ENCODE data around the gene TBC1D1.
A peak's percentile ranks its signal among the peaks of the same experiment; 100 is the strongest.
"Not testable (repeated sequence)": the region's sequence is repeated elsewhere in the genome, so short reads cannot be mapped to it uniquely, and the experiment has no call there.

TBC1D1 gene

DNA sequence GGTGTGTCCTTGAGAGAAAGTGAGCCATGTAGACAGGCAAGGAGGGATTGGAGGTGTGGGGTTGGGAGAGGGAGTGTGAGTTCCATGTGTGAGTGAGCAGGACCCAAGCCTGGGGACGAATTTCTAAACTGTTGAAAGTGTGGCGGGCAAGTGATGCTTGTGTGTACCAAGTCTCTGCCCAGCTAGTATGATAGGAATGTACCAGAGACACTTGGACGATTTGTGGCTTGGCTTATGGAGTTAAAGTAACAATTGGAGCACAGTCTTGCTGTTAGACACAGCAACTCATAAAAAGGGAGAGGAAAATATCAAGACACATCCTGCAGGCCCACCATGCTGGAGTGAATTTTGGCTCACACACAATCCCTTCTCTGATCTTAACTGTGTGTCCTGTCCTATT lies 77.9 kb downstream of the TBC1D1 start:
- Histone ChIP-seq H3K27me3 (ENCODE audit: control insufficient read depth, insufficient read depth, low read length) (no peaks in the 10 kb centered on the region), H3K4me3 (ENCODE audit: low read depth, low read length) (no peak overlapping the region), H3K9ac (ENCODE audit: low read length) (no peak overlapping the region), H3K4me1 (ENCODE audit: control insufficient read depth, insufficient read depth, low read length) (0 out of 2 replicates have a peak, but pooled peaks cover 4% of the 10 kb centered on the region), H3K9me3 (ENCODE audit: control insufficient read depth, insufficient read depth, low read depth, low read length) (peaks cover 5% of the 10 kb centered on the region; the same call in 1 of the 2 replicates), H3K27ac (ENCODE audit: low read depth, low read length) (no peak overlapping the region), H3K36me3 (ENCODE audit: control insufficient read depth, insufficient read depth, low read length) (no peaks in the 10 kb centered on the region)

DNA sequence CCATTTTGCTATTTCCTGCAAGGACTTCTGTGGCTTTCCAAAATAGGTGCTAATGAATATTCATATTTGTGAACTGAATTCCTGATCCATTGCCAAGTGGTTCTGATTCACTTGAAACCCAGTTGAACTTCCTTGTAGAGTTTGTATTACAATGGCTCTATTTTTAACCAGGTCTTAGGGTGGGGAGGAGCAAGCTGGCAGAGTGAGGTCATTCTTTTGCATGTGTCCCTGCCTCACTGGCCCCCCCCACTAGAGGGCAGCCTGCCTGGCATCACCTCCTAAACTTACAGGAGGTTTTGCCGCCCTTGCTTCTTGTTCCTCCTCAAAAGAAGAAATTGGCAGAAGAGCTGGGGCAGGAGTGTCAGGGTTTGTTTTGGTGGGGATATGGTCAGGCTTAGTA lies 79.8 kb downstream of the TBC1D1 start:
- Histone ChIP-seq H3K27ac (ENCODE audit: low read depth, low read length) (peak overlapping the region; percentile 23; the same call in 1 of the 2 replicates), H3K4me3 (ENCODE audit: low read depth, low read length) (no peak overlapping the region), H3K9ac (ENCODE audit: low read length) (no peak overlapping the region), H3K27me3 (ENCODE audit: control insufficient read depth, insufficient read depth, low read length) (no peaks in the 10 kb centered on the region), H3K9me3 (ENCODE audit: control insufficient read depth, insufficient read depth, low read depth, low read length) (peaks cover 5% of the 10 kb centered on the region; the same call in 1 of the 2 replicates), H3K4me1 (ENCODE audit: control insufficient read depth, insufficient read depth, low read length) (0 out of 2 replicates have a peak, but pooled peaks cover 4% of the 10 kb centered on the region), H3K36me3 (ENCODE audit: control insufficient read depth, insufficient read depth, low read length) (no peaks in the 10 kb centered on the region)

DNA sequence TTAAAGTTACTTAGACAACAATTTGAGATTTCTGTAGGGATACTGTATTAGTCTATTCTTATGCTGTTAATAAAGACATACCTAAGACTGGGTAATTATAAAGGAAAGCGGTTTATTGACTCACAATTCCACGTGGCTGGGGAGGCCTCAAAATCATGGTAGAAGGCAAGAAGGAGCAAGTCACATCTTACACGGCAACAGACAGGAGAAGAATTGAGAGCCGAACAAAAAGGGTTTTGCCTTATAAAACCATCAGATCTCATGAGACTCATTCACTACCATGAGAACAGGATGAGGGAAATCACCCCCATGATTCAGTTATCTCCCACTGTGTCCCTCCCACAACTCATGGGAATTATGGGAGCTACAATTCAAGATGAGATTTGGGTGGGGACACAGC lies 80.3 kb downstream of the TBC1D1 start:
- H3K27me3 ChIP-seq (ENCODE audit: control insufficient read depth, insufficient read depth, low read length), result no peaks in the 10 kb centered on the region

DNA sequence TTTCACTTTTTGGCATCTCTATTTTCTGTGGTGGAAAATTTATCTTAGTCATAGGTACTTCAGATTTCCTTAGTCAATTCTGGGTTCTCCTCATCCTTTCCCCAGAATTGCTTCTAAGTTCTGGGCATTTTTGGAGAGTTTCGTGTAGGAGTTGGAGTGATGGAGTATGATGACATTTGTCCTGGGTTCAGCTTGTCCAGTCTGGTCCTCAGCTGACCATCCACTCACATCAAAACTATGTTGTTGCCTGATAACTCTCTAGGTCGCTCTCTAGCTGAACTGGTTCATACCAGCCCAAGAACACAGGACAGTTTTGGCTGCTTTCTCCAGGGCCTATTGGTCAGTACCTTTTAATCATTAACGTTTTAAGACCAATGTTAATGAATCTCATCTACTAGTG lies 82.6 kb downstream of the TBC1D1 start:
- Histone ChIP-seq H3K36me3 (ENCODE audit: control insufficient read depth, insufficient read depth, low read length) (no peaks in the 10 kb centered on the region), H3K9me3 (ENCODE audit: control insufficient read depth, insufficient read depth, low read depth, low read length) (peaks cover 5% of the 10 kb centered on the region; the same call in 1 of the 2 replicates), H3K27ac (ENCODE audit: low read depth, low read length) (no peak overlapping the region), H3K4me3 (ENCODE audit: low read depth, low read length) (no peak overlapping the region), H3K4me1 (ENCODE audit: control insufficient read depth, insufficient read depth, low read length) (peaks cover 12% of the 10 kb centered on the region), H3K27me3 (ENCODE audit: control insufficient read depth, insufficient read depth, low read length) (no peaks in the 10 kb centered on the region), H3K9ac (ENCODE audit: low read length) (no peak overlapping the region)

More for the DNA sequence above, 80.3 kb downstream of the TBC1D1 start:
- Histone ChIP-seq H3K36me3 (ENCODE audit: control insufficient read depth, insufficient read depth, low read length) (no peaks in the 10 kb centered on the region), H3K27ac (ENCODE audit: low read depth, low read length) (no peak overlapping the region), H3K9ac (ENCODE audit: low read length) (no peak overlapping the region), H3K4me3 (ENCODE audit: low read depth, low read length) (no peak overlapping the region), H3K4me1 (ENCODE audit: control insufficient read depth, insufficient read depth, low read length) (peaks cover 7% of the 10 kb centered on the region), H3K9me3 (ENCODE audit: control insufficient read depth, insufficient read depth, low read depth, low read length) (peaks cover 5% of the 10 kb centered on the region; the same call in 1 of the 2 replicates)

DNA sequence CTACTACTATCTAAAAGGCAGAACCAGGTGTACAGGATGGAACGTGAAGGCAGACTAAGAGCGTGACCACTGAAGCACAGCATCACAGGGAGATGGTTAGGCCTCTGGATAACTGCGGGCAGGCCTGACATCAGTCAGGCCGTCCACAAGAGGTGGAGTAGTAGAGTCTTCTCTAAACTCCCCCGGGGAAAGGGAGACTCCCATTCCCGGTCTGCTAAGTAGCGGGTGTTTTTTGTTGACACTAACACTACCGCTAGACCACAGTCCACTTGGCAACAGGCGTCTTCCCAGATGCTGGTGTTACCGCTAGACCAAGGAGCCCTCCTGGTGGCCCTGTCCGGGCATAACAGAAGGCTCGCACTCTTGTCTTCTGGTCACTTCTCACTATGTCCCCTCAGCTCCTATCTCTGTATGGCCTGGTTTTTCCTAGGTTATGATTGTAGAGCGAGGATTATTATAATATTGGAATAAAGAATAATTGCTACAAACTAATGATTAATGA lies 84.5 kb downstream of the TBC1D1 start:
- H3K9ac ChIP-seq (ENCODE audit: low read length); H3K27me3 ChIP-seq (ENCODE audit: control insufficient read depth, insufficient read depth, low read length); H3K4me3 ChIP-seq (ENCODE audit: low read depth, low read length); H3K36me3 ChIP-seq (ENCODE audit: control insufficient read depth, insufficient read depth, low read length); H3K9me3 ChIP-seq (ENCODE audit: control insufficient read depth, insufficient read depth, low read depth, low read length); H3K27ac ChIP-seq (ENCODE audit: low read depth, low read length): not testable (repeated sequence)
- peaks cover 16% of the 10 kb centered on the region for H3K4me1 ChIP-seq (ENCODE audit: control insufficient read depth, insufficient read depth, low read length)

DNA sequence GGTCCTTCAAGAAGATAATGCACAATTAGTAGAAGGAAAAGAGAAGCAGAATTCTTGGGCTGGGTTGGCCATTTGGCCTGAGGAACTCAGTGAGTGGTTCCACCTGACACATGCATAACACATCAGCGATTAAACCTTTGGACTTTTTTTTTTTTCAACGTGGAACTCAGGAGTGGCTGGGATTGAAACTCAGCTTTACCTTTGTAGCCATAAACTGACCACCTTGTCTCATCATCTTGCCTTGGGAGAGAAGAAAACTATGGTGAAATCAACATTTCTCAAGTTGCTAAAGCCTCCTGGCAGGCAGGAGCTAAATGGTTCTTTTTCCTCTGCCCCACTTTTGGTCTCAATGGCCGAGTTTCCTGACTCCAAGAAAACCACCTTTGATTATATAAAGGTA lies 85.6 kb downstream of the TBC1D1 start:
- Histone ChIP-seq H3K9me3 (ENCODE audit: control insufficient read depth, insufficient read depth, low read depth, low read length) (no peaks in the 10 kb centered on the region), H3K27me3 (ENCODE audit: control insufficient read depth, insufficient read depth, low read length) (no peaks in the 10 kb centered on the region), H3K27ac (ENCODE audit: low read depth, low read length) (peak overlapping the region; percentile 68; the same call in 1 of the 2 replicates), H3K36me3 (ENCODE audit: control insufficient read depth, insufficient read depth, low read length) (no peaks in the 10 kb centered on the region), H3K4me1 (ENCODE audit: control insufficient read depth, insufficient read depth, low read length) (peaks cover 19% of the 10 kb centered on the region), H3K9ac (ENCODE audit: low read length) (peak overlapping the region; percentile 56), H3K4me3 (ENCODE audit: low read depth, low read length) (peak overlapping the region; percentile 57)

DNA sequence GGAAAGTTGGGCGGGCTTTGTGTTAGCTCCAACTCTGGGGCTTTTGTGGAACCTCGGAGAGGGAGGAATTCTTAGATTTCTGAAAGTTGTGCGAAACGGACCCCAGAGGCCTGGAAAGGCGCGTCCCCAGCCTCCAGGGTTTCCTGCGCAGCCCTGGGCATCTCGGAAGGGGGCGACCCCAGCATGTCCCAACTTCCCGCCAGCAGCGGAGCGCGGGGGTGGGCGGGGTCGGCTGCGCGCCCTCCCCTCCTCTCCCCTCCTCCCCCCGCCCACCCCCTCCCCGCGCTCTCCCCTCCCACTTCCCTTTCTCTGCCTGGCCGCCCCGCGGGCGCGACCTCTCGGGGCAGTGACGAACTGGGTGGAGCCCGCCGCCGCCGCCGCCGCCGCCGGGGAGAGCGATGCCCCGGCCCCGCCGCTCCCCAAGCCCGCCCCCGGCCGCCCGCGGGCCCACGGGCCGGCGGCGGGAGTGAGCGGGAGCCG lies 86.1 kb downstream of the TBC1D1 start:
- Histone ChIP-seq H3K4me3 (ENCODE audit: low read depth, low read length) (peak overlapping the region; percentile 60), H3K4me1 (ENCODE audit: control insufficient read depth, insufficient read depth, low read length) (peaks cover 24% of the 10 kb centered on the region), H3K9ac (ENCODE audit: low read length) (peak overlapping the region; percentile 67), H3K9me3 (ENCODE audit: control insufficient read depth, insufficient read depth, low read depth, low read length) (no peaks in the 10 kb centered on the region), H3K27me3 (ENCODE audit: control insufficient read depth, insufficient read depth, low read length) (no peaks in the 10 kb centered on the region), H3K27ac (ENCODE audit: low read depth, low read length) (peak overlapping the region; percentile 68), H3K36me3 (ENCODE audit: control insufficient read depth, insufficient read depth, low read length) (no peaks in the 10 kb centered on the region)

DNA sequence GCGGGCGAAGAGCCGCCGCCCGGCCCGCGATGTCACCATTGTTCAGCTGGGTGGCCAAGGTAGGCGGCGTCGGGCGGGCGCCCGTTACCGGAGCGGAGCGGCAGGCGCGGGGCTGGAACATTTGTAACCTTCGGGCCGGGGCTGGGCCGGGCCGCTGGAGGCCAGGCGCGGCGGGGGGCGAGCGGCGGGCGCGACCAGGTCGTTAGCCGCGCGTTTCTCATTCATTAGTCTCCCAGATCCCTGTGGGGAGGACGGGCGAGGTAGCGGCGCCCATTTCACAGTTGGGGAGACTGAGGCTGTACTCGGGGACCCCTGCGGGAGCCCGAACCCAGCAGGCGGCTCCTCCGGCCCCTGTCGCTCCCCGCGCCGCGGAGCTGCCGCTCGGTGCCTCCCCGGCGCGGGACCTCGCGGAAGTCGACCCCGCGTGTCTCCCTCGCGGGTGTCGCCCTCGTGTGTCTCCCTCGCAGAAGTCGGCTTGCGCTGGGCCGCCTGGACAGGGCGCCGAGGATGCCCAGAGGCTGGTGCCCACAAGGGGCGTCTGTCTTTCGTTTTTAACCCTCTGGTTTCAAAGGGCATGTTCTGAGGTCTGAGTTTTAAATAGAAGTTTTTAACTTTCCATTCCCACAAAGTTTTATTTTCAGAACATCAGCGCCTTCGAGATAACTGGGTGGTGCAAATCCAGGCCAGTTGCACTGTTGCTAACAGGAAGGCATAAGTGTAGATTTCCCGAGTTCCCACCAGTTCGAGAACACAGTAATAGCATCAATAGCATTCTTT lies 86.8 kb downstream of the TBC1D1 start:
- Histone ChIP-seq H3K27ac (ENCODE audit: low read depth, low read length) (peak overlapping the region; percentile 66; the same call in 1 of the 2 replicates), H3K9me3 (ENCODE audit: control insufficient read depth, insufficient read depth, low read depth, low read length) (no peaks in the 10 kb centered on the region), H3K36me3 (ENCODE audit: control insufficient read depth, insufficient read depth, low read length) (no peaks in the 10 kb centered on the region), H3K9ac (ENCODE audit: low read length) (peak overlapping the region; percentile 67), H3K4me1 (ENCODE audit: control insufficient read depth, insufficient read depth, low read length) (peaks cover 30% of the 10 kb centered on the region), H3K4me3 (ENCODE audit: low read depth, low read length) (peak overlapping the region; percentile 60), H3K27me3 (ENCODE audit: control insufficient read depth, insufficient read depth, low read length) (no peaks in the 10 kb centered on the region)

DNA sequence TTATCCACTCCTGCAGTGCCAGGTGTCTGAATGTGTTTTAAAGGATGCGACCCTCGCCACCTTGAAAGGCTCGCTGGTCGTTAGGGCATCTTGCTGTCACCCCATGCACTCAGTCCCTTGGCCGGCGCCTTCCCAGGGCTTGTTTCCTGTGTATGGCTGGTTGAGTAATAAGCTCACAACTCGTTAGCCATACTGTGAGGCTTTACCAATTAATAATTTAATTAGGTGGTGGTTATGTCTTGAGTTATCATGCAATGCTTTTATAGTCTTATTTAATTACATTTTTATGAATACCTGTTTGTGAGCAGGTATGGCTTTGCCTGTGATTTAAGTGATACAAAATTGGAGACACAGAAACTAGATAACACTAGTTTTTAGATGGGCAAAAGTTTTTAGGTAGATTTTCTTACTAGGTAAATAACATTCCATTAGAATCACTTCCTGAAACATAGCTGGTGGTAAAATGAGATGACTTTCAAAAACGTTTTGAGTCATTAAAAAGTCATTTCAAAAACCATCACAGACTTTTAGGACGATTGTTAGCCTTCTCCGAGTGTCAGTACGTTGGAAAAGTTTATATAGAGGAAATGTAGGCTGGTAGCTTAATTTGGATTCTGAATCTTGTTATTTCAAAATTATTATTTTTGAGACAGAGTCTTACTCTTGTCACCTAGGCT lies 87.5 kb downstream of the TBC1D1 start:
- Histone ChIP-seq H3K4me3 (ENCODE audit: low read depth, low read length) (peak overlapping the region; percentile 60), H3K4me1 (ENCODE audit: control insufficient read depth, insufficient read depth, low read length) (peaks cover 33% of the 10 kb centered on the region), H3K9ac (ENCODE audit: low read length) (peak overlapping the region; percentile 6), H3K27me3 (ENCODE audit: control insufficient read depth, insufficient read depth, low read length) (no peaks in the 10 kb centered on the region), H3K27ac (ENCODE audit: low read depth, low read length) (no peak overlapping the region), H3K36me3 (ENCODE audit: control insufficient read depth, insufficient read depth, low read length) (no peaks in the 10 kb centered on the region), H3K9me3 (ENCODE audit: control insufficient read depth, insufficient read depth, low read depth, low read length) (no peaks in the 10 kb centered on the region)

DNA sequence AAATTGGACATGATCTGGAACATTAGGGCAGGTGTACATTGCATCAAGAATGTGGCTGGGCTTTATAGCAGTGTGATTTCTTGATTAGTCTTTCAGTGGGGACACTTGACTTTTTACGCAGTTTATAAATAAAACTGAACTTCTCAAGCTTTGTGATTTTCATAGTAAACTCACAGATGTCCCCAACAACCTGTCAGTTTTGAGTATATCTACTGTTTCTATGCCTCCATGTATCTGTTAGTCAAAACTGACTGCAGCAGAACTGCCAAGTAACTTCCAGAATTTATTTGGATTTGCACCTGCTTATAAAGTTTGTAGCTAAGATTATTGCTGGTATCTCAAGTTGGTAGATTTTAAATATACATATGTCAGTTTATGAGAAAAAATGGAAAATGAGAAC lies 89.4 kb downstream of the TBC1D1 start:
- Histone ChIP-seq H3K27me3 (ENCODE audit: control insufficient read depth, insufficient read depth, low read length) (no peaks in the 10 kb centered on the region), H3K4me3 (ENCODE audit: low read depth, low read length) (no peak overlapping the region), H3K9me3 (ENCODE audit: control insufficient read depth, insufficient read depth, low read depth, low read length) (no peaks in the 10 kb centered on the region), H3K4me1 (ENCODE audit: control insufficient read depth, insufficient read depth, low read length) (peaks cover 33% of the 10 kb centered on the region), H3K9ac (ENCODE audit: low read length) (no peak overlapping the region), H3K27ac (ENCODE audit: low read depth, low read length) (no peak overlapping the region), H3K36me3 (ENCODE audit: control insufficient read depth, insufficient read depth, low read length) (no peaks in the 10 kb centered on the region)

DNA sequence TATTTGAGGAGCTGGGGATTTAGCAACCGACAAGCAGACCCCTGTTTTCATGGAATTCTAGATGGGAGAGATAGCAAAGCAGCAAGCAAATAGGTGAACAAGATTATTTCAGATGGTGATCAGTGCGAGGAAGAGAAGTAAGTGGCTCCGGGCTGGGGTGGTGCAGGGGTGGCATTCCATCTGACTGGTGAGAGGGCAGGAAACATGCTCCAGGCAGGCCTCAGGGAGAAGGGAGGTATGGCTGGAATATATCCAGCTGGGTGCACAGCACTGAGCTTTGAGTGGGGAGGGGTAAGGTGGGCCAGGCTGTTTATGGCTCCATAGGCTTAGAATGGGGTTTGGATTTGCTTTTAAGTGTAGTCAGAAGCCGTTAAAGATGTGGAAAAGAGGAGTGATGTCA lies 90.5 kb downstream of the TBC1D1 start:
- no peak overlapping the region for H3K4me3 ChIP-seq (ENCODE audit: low read depth, low read length)
- H3K4me1 ChIP-seq (ENCODE audit: control insufficient read depth, insufficient read depth, low read length), result peaks cover 27% of the 10 kb centered on the region
- H3K27ac ChIP-seq (ENCODE audit: low read depth, low read length), result no peak overlapping the region
- H3K36me3 ChIP-seq (ENCODE audit: control insufficient read depth, insufficient read depth, low read length), result no peaks in the 10 kb centered on the region
- H3K9me3 ChIP-seq (ENCODE audit: control insufficient read depth, insufficient read depth, low read depth, low read length), result no peaks in the 10 kb centered on the region
- no peak overlapping the region for H3K9ac ChIP-seq (ENCODE audit: low read length)
- H3K27me3 ChIP-seq (ENCODE audit: control insufficient read depth, insufficient read depth, low read length), result no peaks in the 10 kb centered on the region
